ENCODE measurements around the gene DSCAML1. TPM values are rescaled to one million over a fixed set of nuclear protein-coding genes. Genes with fewer than 3 reads are reported as not detected.

Gene DSCAML1
- total RNA-seq, 2 experiments from 2014 or later, result not detected

- H3K27ac ChIP-seq (ENCODE audit: low read depth, low read length, poor library complexity, severe bottlenecking), result no peak overlapping the region
Measured at GRCh38 chr11:117562136-117562535, 234.9 kb downstream of the DSCAML1 start.

GRCh38 chr11:117560780-117561530, 236.1 kb downstream of the DSCAML1 start:
- Histone ChIP-seq H3K27ac (ENCODE audit: low read depth, low read length, poor library complexity, severe bottlenecking) (no peak overlapping the region), H3K4me1 (ENCODE audit: insufficient read depth, low read length, poor library complexity, severe bottlenecking) (no peaks in the 10 kb centered on the region), H4K20me1 (ENCODE audit: insufficient read depth, low read length) (no peaks in the 10 kb centered on the region), H3K9me3 (ENCODE audit: low read length) (no peaks in the 10 kb centered on the region), H3K36me3 (ENCODE audit: insufficient read depth, low read length) (no peaks in the 10 kb centered on the region), H3K4me2 (ENCODE audit: low read length) (no peak overlapping the region), H3K4me3 (ENCODE audit: low read depth, low read length, poor library complexity, severe bottlenecking) (no peak overlapping the region), H2AFZ (ENCODE audit: low read length) (no peak overlapping the region), H3K9me2 (ENCODE audit: insufficient read depth, low read length) (no peaks in the 10 kb centered on the region), H3K79me2 (ENCODE audit: insufficient read depth, low read depth, low read length) (no peaks in the 10 kb centered on the region)
- no TSS peak for BruUV-seq (replicated peaks)
- TF ChIP-seq CTCF (conservative IDR thresholded peaks at IDR 0.05; ENCODE audit: low read length), result no peak
- POLR2A ChIA-PET, result no interaction called here
- CTCF ChIA-PET (ENCODE audit: unreplicated experiment), result no interaction called here
- intact Hi-C loops (cut with micrococcal nuclease; ENCODE audit: unreplicated experiment), result no loop called here
- no peak for DNase-seq (ENCODE audit: low spot score)

More at GRCh38 chr11:117562136-117562535, 234.9 kb downstream of the DSCAML1 start:
- POLR2A ChIA-PET, result interaction anchor here (0.6 kb wide), 1 partner anchor 88 kb away, joined by 3 read pairs; no protein-coding TSS in a partner anchor
- Histone ChIP-seq H3K4me1 (ENCODE audit: insufficient read depth, low read length, poor library complexity, severe bottlenecking) (no peaks in the 10 kb centered on the region), H3K4me3 (ENCODE audit: low read depth, low read length, poor library complexity, severe bottlenecking) (no peak overlapping the region), H3K79me2 (ENCODE audit: insufficient read depth, low read depth, low read length) (no peaks in the 10 kb centered on the region), H3K9me3 (ENCODE audit: low read length) (no peaks in the 10 kb centered on the region), H3K36me3 (ENCODE audit: insufficient read depth, low read length) (no peaks in the 10 kb centered on the region), H3K4me2 (ENCODE audit: low read length) (no peak overlapping the region), H2AFZ (ENCODE audit: low read length) (no peak overlapping the region), H3K9me2 (ENCODE audit: insufficient read depth, low read length) (no peaks in the 10 kb centered on the region), H4K20me1 (ENCODE audit: insufficient read depth, low read length) (no peaks in the 10 kb centered on the region)
- intact Hi-C loops (cut with micrococcal nuclease; ENCODE audit: unreplicated experiment), result no loop called here
- BruUV-seq (replicated peaks), result no TSS peak
- TF ChIP-seq EZH2phosphoT487 (IDR thresholded peaks at IDR 0.05; ENCODE audit: borderline replicate concordance, low read depth, low read length), result no peak
- no peak for TF ChIP-seq CTCF (conservative IDR thresholded peaks at IDR 0.05; ENCODE audit: low read length)
- CTCF ChIA-PET (ENCODE audit: unreplicated experiment), result no interaction called here
- no peak for DNase-seq (ENCODE audit: low spot score)

- Histone ChIP-seq H3K4me2 (ENCODE audit: low read length) (no peak overlapping the region), H3K27ac (ENCODE audit: low read depth, low read length, poor library complexity, severe bottlenecking) (no peak overlapping the region), H2AFZ (ENCODE audit: low read length) (no peak overlapping the region), H3K4me1 (ENCODE audit: insufficient read depth, low read length, poor library complexity, severe bottlenecking) (no peaks in the 10 kb centered on the region), H3K4me3 (ENCODE audit: low read depth, low read length, poor library complexity, severe bottlenecking) (no peak overlapping the region), H3K36me3 (ENCODE audit: insufficient read depth, low read length) (no peaks in the 10 kb centered on the region), H3K9me2 (ENCODE audit: insufficient read depth, low read length) (no peaks in the 10 kb centered on the region), H4K20me1 (ENCODE audit: insufficient read depth, low read length) (no peaks in the 10 kb centered on the region), H3K79me2 (ENCODE audit: insufficient read depth, low read depth, low read length) (no peaks in the 10 kb centered on the region), H3K9me3 (ENCODE audit: low read length) (no peaks in the 10 kb centered on the region)
- ChIA-PET CTCF (ENCODE audit: unreplicated experiment) (no interaction called here), POLR2A (interaction anchor here (0.7 kb wide), 1 partner anchor 320 kb away, joined by 6 read pairs; no protein-coding TSS in a partner anchor)
- intact Hi-C loops (cut with micrococcal nuclease; ENCODE audit: unreplicated experiment), result no loop called here
- DNase-seq (ENCODE audit: low spot score), result no peak
- BruUV-seq (replicated peaks), result no TSS peak
- TF ChIP-seq CTCF (conservative IDR thresholded peaks at IDR 0.05; ENCODE audit: low read length) (no peak), EZH2phosphoT487 (IDR thresholded peaks at IDR 0.05; ENCODE audit: borderline replicate concordance, low read depth, low read length) (no peak)
Measured at GRCh38 chr11:117559698-117560097, 237.3 kb downstream of the DSCAML1 start.

Measured in OCI-LY7 (cell line).